HG02623 (cell line): Measurements from ENCODE around the gene SYNGR1.

Source experiments
- ATAC-seq: cut with Tn5 transposase; IDR thresholded peaks from one replicate; pipeline ENCODE4 v1.9.1; 2021; ENCODE audit warnings: moderate library complexity; ENCODE audit not compliant: unreplicated experiment

SYNGR1 gene

DNA sequence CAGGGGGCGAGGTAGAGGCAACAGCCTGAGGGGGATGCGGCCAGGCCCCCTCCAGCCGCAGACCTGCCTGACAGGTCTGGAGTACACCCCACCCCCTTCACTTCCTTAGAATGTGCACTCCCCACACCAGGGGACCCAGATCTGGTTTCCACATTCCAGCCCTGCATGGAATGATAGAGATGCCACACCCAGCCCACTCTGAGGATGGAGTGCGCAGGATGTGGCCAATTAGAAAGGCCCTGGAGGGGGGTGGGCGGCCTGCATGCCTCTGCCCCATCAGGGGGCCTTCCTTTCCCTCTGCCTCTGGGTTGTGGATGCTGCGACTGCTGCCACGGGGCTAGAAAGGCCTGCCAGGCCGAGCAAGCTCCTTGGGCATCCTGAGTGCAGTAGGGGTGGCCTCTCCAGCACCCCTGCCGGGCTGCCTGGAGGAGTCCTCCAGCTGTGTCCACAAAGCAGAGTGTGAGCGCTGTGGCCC lies 78.8 kb downstream of the SYNGR1 start:
- ATAC-seq, result no peak

DNA sequence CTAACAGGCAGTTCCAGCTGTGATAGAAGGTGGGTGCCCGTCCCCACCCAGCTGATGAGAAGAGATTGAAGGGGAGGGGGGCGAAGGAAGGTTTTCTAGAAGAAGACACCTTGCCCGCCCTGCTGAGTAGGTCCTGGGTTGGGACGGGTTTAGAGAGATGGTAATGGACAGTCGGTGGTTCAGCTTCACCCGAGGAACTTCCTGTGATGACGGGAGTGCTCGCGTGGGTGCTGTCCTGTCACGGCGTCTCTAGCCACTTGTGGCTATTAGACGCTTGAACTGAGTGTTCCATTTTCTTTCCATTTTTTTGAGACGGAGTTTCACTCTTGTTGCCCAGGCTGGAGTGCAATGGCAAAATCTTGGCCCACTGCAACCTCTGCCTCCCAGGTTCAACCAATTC lies 79.4 kb downstream of the SYNGR1 start:
- no peak for ATAC-seq

GRCh38 chr22:39429916-39430575 lies 80.3 kb downstream of the SYNGR1 start:
- ATAC-seq, result no peak

- no peak for ATAC-seq
Observed at GRCh38 chr22:39430576-39431150, 80.9 kb downstream of the SYNGR1 start.

DNA sequence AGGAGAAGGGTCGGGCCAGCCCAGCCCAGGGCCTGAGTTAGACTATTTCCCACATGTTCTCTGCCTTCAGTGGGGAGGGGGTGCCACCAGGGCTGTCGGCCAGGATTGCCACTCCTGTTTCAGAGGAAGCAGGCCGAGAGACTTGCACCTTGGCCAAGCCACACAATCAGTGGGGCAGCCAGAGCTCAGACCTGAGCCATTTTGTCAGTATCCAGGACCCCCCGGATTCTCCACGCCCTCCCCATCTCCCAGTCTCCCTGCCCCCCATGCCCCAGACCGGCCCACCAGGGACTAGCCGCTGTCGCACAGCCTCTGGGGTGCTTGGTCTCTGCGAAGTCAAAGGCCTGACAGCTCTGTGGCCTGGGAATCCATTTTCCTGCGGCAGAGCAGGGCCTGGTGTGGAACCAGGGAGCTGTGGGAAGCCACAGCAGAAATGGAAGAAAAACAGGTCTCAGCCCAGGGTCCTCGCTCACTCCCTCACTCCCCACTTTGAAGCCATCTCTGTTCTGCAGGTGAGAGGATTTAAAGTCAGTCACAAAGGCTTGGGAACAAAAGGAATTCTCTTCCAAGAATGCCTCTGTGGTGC lies 81.5 kb downstream of the SYNGR1 start:
- no peak for ATAC-seq

- no peak for ATAC-seq
Observed at GRCh38 chr22:39431821-39432251, 82.0 kb downstream of the SYNGR1 start.

DNA sequence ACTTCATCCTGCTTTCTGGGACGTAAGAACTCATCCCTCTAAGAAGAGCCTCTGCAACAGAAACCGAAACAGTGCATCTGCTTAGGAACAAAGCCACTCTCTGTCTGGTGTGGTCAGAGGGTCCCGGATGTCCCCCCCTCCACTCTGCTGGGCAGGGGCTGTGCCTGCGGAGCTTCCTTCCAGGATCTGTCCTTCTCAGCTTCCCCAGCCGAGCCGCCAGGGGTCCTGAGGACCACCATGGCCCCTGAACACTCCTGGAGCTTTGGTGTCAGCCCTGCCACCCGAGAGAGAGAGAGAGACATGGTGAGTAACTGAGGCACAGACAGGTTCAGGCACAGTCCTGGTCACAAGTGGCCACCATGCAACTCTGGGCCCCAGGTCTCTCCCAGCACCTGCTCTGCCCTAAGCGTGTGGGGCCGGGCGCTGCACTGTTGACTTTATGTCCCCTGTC lies 82.6 kb downstream of the SYNGR1 start:
- no peak for ATAC-seq

GRCh38 chr22:39433476-39434242 lies 83.9 kb downstream of the SYNGR1 start:
- ATAC-seq, result no peak

DNA sequence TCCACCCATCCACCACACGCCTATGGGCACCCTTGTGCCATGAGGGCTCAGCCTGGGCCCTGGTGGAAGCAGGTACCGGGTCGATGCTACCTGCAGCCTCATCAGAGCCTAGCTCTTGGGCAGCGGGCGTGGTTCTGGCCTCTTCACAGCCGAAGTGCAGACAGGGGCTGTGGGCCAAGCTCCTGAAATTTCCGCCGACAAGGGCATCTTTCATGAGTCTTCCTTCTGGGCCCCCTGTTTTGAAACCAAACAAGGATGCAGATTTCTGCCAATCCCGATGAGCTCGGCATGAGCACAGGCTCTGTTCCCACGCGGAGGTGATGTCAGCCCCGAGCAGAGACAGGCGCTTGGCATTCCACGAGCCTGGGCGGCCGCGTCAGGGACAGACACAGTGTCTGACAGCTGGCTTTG lies 84.5 kb downstream of the SYNGR1 start:
- no peak for ATAC-seq

- ATAC-seq, result no peak
Observed at GRCh38 chr22:39434721-39435120, 84.9 kb downstream of the SYNGR1 start.
